HL-60 (cell line): Measurements from ENCODE around the gene MANBA.

Experiments used
- POLR2AphosphoS5 ChIP-seq: IDR thresholded peaks from 2 replicates; pipeline ENCODE4 v1.6.1; 2012; ENCODE audit warnings: low read depth
- TF ChIP-seq, protein P1 (sequence below): IDR thresholded peaks from one replicate; pipeline ENCODE4 v1.5.1; 2011; ENCODE audit warnings: low read length, control low read depth, inconsistent platforms; ENCODE audit not compliant: insufficient read depth

DNA sequence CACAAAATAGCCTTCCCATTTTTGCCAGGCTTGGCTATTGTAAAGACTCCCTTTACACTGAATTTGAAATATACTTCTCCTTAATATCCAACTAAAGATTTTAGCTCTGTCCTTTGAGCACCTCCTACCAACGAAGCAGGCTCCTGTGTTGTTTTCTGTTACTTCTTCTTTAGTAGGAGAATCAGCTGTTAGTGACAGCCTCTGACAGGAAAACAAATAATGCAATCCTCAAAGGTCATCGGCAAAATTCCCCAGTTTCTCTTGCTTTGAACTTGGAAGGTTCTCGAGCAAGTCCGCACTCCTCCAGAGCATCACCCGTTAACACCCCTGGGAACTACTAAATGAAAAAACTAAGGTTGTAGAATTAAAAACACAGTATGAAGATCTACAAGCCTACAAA, 66.9 kb downstream of the MANBA start:
- TF ChIP-seq, protein P1, sequence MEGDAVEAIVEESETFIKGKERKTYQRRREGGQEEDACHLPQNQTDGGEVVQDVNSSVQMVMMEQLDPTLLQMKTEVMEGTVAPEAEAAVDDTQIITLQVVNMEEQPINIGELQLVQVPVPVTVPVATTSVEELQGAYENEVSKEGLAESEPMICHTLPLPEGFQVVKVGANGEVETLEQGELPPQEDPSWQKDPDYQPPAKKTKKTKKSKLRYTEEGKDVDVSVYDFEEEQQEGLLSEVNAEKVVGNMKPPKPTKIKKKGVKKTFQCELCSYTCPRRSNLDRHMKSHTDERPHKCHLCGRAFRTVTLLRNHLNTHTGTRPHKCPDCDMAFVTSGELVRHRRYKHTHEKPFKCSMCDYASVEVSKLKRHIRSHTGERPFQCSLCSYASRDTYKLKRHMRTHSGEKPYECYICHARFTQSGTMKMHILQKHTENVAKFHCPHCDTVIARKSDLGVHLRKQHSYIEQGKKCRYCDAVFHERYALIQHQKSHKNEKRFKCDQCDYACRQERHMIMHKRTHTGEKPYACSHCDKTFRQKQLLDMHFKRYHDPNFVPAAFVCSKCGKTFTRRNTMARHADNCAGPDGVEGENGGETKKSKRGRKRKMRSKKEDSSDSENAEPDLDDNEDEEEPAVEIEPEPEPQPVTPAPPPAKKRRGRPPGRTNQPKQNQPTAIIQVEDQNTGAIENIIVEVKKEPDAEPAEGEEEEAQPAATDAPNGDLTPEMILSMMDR: no peak
- no peak for TF ChIP-seq POLR2AphosphoS5
